Measurements from ENCODE around the gene MCTP1. TPM values are rescaled to one million over a fixed set of nuclear protein-coding genes. Genes with fewer than 3 reads are reported as not detected.

The MCTP1 gene
- total and polyA plus RNA-seq, 2 of the 13 experiments (the other 11 are each of a cell fraction or from before 2014, with no cell fraction given): 0.15 to 0.48 TPM

- H3K36me3 ChIP-seq (replicated peaks in 1 of 2; ENCODE audit: control insufficient read depth in 1 of 2, insufficient read depth in 2 of 2, low read length in 2 of 2): peaks cover 0 to 6% of the 10 kb centered on the region in 2 experiments; a peak in 3 of 5 replicates
- no peak overlapping the region for H3K9ac ChIP-seq (ENCODE audit: insufficient read depth, low read depth, low read length)
- DNase-seq (ENCODE audit: low spot score): no peak
- no peak for FAIRE-seq
- in situ Hi-C loops (cut with HindIII; ENCODE audit: extremely low pct_ligation_motif_present, low pct_unique_long_range_greater_than_20kb): no loop called here
- intact Hi-C loops (cut with micrococcal nuclease; ENCODE audit: unreplicated experiment): no loop called here
- H3K4me2 ChIP-seq (ENCODE audit: low read depth, low read length): no peak overlapping the region
- POLR2A ChIA-PET: no interaction called here
- TF ChIP-seq ZNF274 (CRISPR knock-in tag; IDR thresholded peaks at IDR 0.05): no peak
- TF ChIP-seq HBP1 (CRISPR knock-in tag; IDR thresholded peaks at IDR 0.05; ENCODE audit: low read depth): no peak
- H3K4me3 ChIP-seq (replicated peaks in 1 of 3; ENCODE audit: insufficient read depth in 1 of 3, low read depth in 2 of 3, low read length in 3 of 3): no peak overlapping the region
- no peaks in the 10 kb centered on the region for H3K4me1 ChIP-seq (ENCODE audit: insufficient read depth, low read length)
- ATAC-seq: no peak
- H3K27ac ChIP-seq (ENCODE audit: extremely low read length, insufficient read depth, low read length): no peak overlapping the region
- 83% methylated on average over 3 of the region's 3 CpGs for WGBS (ENCODE audit: low lambda C conversion rate)
- CTCF ChIA-PET (ENCODE audit: low intra/inter-chr PET ratio, low total read pairs): no interaction called here
- no TSS peak for BruUV-seq (replicated peaks)
- H4K20me1 ChIP-seq (ENCODE audit: insufficient read depth, low read length): no peaks in the 10 kb centered on the region
- H3K9me3 ChIP-seq (ENCODE audit: low read length): no peaks in the 10 kb centered on the region
- H2AFZ ChIP-seq (ENCODE audit: low read length): no peak overlapping the region
- H3K79me2 ChIP-seq (ENCODE audit: insufficient read depth, low read length): no peaks in the 10 kb centered on the region
- no peaks in the 10 kb centered on the region for H3K27me3 ChIP-seq (ENCODE audit: control insufficient read depth in 1 of 2, insufficient read depth in 2 of 2, low read length in 2 of 2)
Observed at GRCh38 chr5:94667937-94668336, 617.0 kb downstream of the MCTP1 start.

DNA sequence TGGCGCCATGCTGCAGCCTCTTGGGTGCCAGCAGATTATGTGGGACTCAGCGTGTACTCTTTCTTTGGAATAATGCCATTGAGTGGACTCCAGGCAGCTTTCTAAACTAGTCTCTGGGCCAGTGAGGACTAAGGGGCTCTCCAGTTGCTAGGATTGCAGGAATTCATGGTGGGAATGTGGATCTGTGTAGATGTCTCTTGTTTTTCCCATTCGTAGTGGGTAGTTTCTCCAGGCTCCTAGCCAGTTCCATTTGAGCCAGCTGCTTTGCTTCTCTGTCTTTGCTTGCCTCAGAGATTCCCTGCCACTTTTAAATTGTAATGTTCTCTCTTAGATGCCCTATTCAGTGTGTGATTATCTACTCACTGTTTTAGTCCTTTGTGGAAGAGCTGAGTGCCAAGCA lies 623.8 kb downstream of the MCTP1 start:
- H3K9me3 ChIP-seq (ENCODE audit: low read length): peaks cover 15% of the 10 kb centered on the region
- H3K79me2 ChIP-seq (ENCODE audit: insufficient read depth, low read length): no peaks in the 10 kb centered on the region
- H3K27me3 ChIP-seq (ENCODE audit: control insufficient read depth in 1 of 2, insufficient read depth in 2 of 2, low read length in 2 of 2): no peaks in the 10 kb centered on the region
- H4K20me1 ChIP-seq (ENCODE audit: insufficient read depth, low read length): no peaks in the 10 kb centered on the region
- WGBS (ENCODE audit: low lambda C conversion rate): 80% methylated on average over 1 of the region's 3 CpGs
- TF ChIP-seq HOXD1 (CRISPR knock-in tag; IDR thresholded peaks at IDR 0.05) (no peak), GTF2F1 (IDR thresholded peaks at IDR 0.05; ENCODE audit: low read length) (no peak), SSRP1 (CRISPR knock-in tag; IDR thresholded peaks at IDR 0.05) (no peak), HMGXB4 (CRISPR knock-in tag; IDR thresholded peaks at IDR 0.05; ENCODE audit: borderline replicate concordance in 1 of 2, low read depth in 1 of 2) (no peak), CREM (IDR thresholded peaks at IDR 0.05) (no peak), CREM (CRISPR knock-in tag; IDR thresholded peaks at IDR 0.05) (no peak), SP140L (CRISPR knock-in tag; IDR thresholded peaks at IDR 0.05; ENCODE audit: borderline replicate concordance) (no peak), MAFF (IDR thresholded peaks at IDR 0.05; ENCODE audit: low read depth, low read length) (no peak)
- TF ChIP-seq, protein P1, sequence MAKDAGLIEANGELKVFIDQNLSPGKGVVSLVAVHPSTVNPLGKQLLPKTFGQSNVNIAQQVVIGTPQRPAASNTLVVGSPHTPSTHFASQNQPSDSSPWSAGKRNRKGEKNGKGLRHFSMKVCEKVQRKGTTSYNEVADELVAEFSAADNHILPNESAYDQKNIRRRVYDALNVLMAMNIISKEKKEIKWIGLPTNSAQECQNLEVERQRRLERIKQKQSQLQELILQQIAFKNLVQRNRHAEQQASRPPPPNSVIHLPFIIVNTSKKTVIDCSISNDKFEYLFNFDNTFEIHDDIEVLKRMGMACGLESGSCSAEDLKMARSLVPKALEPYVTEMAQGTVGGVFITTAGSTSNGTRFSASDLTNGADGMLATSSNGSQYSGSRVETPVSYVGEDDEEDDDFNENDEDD (CRISPR knock-in tag; IDR thresholded peaks at IDR 0.05; ENCODE audit: borderline replicate concordance): no peak
- no peaks in the 10 kb centered on the region for H3K4me1 ChIP-seq (ENCODE audit: insufficient read depth, low read length)
- ChIA-PET CTCF (ENCODE audit: low intra/inter-chr PET ratio, low total read pairs) (no interaction called here), POLR2A (no interaction called here)
- intact Hi-C loops (cut with micrococcal nuclease; ENCODE audit: unreplicated experiment): no loop called here
- H3K27ac ChIP-seq (ENCODE audit: extremely low read length, insufficient read depth, low read length): no peak overlapping the region
- in situ Hi-C loops (cut with HindIII; ENCODE audit: extremely low pct_ligation_motif_present, low pct_unique_long_range_greater_than_20kb): no loop called here
- no peak overlapping the region for H3K9ac ChIP-seq (ENCODE audit: insufficient read depth, low read depth, low read length)
- H3K4me2 ChIP-seq (ENCODE audit: low read depth, low read length): no peak overlapping the region
- no peak for FAIRE-seq
- no peak overlapping the region for H2AFZ ChIP-seq (ENCODE audit: low read length)
- BruUV-seq (replicated peaks): no TSS peak
- no peak for DNase-seq (ENCODE audit: low spot score)
- H3K36me3 ChIP-seq (replicated peaks in 1 of 2; ENCODE audit: control insufficient read depth in 1 of 2, insufficient read depth in 2 of 2, low read length in 2 of 2): peaks cover 1 to 6% of the 10 kb centered on the region in 2 experiments; a peak in 3 of 5 replicates
- H3K4me3 ChIP-seq (replicated peaks in 1 of 3; ENCODE audit: insufficient read depth in 1 of 3, low read depth in 2 of 3, low read length in 3 of 3): no peak overlapping the region
- ATAC-seq: no peak
